Esophagus muscularis mucosa (tissue), 4 donors: ENCODE measurements around the gene MED10.

ENCODE experiments used
- EP300 ChIP-seq: sonication (generic); formaldehyde crosslinking; IDR thresholded peaks from one replicate; pipeline ENCODE4 v1.6.1; 2017; ENCODE audit warnings: antibody characterized with exemption
- POLR2A ChIP-seq: fragments of 450-650 bp; IDR thresholded peaks from one replicate; pipeline ENCODE4 v1.6.1; 2017; ENCODE audit warnings: antibody characterized with exemption, moderate library complexity, mild to moderate bottlenecking, low read depth
- POLR2AphosphoS5 ChIP-seq, 2 donors: sonication (generic); formaldehyde crosslinking; IDR thresholded peaks; one replicate each; pipeline ENCODE4 v1.6.1; 2017; ENCODE audit warnings: antibody characterized with exemption in 2 of 2
- TF ChIP-seq, protein P1 (sequence below), 3 experiments: fragments of 200-600 bp in 2 of 3; fragments of 450-650 bp in 1 of 3; sonication (generic) in 2 of 3; IDR thresholded peaks; one replicate each; pipeline ENCODE4 v1.5.1; 2017 to 2019; ENCODE audit warnings: antibody characterized with exemption in 3 of 3, mild to moderate bottlenecking in 2 of 3, moderate library complexity in 1 of 3

- TF ChIP-seq, protein P1, sequence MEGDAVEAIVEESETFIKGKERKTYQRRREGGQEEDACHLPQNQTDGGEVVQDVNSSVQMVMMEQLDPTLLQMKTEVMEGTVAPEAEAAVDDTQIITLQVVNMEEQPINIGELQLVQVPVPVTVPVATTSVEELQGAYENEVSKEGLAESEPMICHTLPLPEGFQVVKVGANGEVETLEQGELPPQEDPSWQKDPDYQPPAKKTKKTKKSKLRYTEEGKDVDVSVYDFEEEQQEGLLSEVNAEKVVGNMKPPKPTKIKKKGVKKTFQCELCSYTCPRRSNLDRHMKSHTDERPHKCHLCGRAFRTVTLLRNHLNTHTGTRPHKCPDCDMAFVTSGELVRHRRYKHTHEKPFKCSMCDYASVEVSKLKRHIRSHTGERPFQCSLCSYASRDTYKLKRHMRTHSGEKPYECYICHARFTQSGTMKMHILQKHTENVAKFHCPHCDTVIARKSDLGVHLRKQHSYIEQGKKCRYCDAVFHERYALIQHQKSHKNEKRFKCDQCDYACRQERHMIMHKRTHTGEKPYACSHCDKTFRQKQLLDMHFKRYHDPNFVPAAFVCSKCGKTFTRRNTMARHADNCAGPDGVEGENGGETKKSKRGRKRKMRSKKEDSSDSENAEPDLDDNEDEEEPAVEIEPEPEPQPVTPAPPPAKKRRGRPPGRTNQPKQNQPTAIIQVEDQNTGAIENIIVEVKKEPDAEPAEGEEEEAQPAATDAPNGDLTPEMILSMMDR (IDR thresholded peaks at IDR 0.05), result no peak
- TF ChIP-seq POLR2AphosphoS5 (IDR thresholded peaks at IDR 0.05), result no peak
- no peak for TF ChIP-seq POLR2A
- TF ChIP-seq EP300, result no peak
Observed at GRCh38 chr5:6424110-6424659, 45.8 kb upstream of the MED10 start.
